Measurements from ENCODE around the gene ALAS1. TPM values are rescaled to one million over a fixed set of nuclear protein-coding genes. Genes with fewer than 3 reads are reported as not detected.

ALAS1 gene
- total and polyA plus RNA-seq, 9 donors = 16.1 to 70.1 (median 25.8) TPM

- no peak overlapping the region for H3K4me3 ChIP-seq
- no peak for TF ChIP-seq CTCF (IDR thresholded peaks at IDR 0.05)
- TF ChIP-seq POLR2A (IDR thresholded peaks at IDR 0.05) = no peak
- TF ChIP-seq EP300 (IDR thresholded peaks at IDR 0.05) = no peak
- DNase-seq = no peak
- H3K27ac ChIP-seq = no peak overlapping the region
- H3K4me1 ChIP-seq (ENCODE audit: insufficient read depth) = no peaks in the 10 kb centered on the region
- intact Hi-C loops (cut with DNase I) = no loop called here
- H3K27me3 ChIP-seq = no peaks in the 10 kb centered on the region
- no peaks in the 10 kb centered on the region for H3K9me3 ChIP-seq
- WGBS, 3 donors = 89 to 93% (median 91%) methylated on average over 3 of the region's 3 CpGs
- no peaks in the 10 kb centered on the region for H3K36me3 ChIP-seq
Measured at GRCh38 chr3:52171514-52172261, 26.3 kb upstream of the ALAS1 start.

DNA sequence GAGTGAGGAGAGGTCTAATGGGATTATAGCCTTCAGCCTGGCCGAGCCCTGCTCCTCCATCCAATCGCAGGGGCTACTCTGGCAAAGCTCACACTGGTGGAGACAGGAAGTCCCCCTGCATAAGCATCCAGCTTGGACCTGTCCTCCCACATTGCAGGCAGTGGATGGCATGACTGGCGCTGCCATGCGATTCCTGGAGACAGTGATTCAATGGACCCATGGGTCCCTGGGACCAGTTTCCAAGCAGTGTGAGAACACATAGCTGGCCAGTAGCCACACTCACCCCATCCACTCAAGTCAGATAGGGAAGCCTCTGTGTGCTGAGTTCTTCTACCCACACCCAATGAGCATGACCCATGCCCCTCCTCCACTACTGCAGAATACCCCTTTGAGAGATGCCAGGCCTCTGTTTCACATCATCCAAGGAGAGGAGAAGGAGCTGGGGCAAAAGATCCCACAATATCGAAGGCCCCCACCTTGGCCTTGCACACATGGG lies 25.6 kb upstream of the ALAS1 start:
- Histone ChIP-seq H3K9me3 (no peaks in the 10 kb centered on the region), H3K4me1 (ENCODE audit: insufficient read depth) (no peaks in the 10 kb centered on the region), H3K27ac (no peak overlapping the region), H3K36me3 (no peaks in the 10 kb centered on the region), H3K4me3 (no peak overlapping the region), H3K27me3 (no peaks in the 10 kb centered on the region)
- TF ChIP-seq POLR2A (IDR thresholded peaks at IDR 0.05) = no peak
- no peak for TF ChIP-seq CTCF (IDR thresholded peaks at IDR 0.05)
- TF ChIP-seq EP300 (IDR thresholded peaks at IDR 0.05) = no peak
- 93 to 94% (median 93%) methylated on average over 5 of the region's 5 CpGs for WGBS, 3 donors
- no peak for DNase-seq
- intact Hi-C loops (cut with DNase I) = no loop called here

DNA sequence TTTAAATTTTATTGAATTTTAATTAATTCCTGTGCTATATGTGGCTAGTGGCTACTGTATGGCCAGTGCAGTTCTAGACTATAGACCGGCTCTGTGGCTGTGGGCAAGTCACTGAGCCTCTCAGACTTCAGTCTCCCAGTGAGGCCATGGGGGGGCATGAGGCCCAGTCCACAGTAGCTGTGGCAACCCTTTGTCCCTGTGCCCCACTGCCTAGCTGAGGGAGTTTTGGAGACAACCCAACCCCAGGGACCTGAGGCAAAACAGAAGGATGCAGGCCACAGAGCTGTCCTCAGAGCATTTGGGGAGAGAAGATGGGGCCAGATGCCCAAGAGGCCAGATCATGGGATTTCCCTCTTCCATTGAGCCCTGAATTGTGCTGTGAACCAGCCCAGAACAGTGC lies 24.9 kb upstream of the ALAS1 start:
- no peaks in the 10 kb centered on the region for H3K36me3 ChIP-seq
- TF ChIP-seq CTCF (IDR thresholded peaks at IDR 0.05) = no peak
- TF ChIP-seq EP300 (IDR thresholded peaks at IDR 0.05) = no peak
- TF ChIP-seq POLR2A (IDR thresholded peaks at IDR 0.05) = no peak
- H3K4me1 ChIP-seq (ENCODE audit: insufficient read depth) = no peaks in the 10 kb centered on the region
- intact Hi-C loops (cut with DNase I) = no loop called here
- no peak overlapping the region for H3K27ac ChIP-seq
- DNase-seq = no peak
- no peaks in the 10 kb centered on the region for H3K27me3 ChIP-seq
- WGBS, 3 donors = 98 to 100% (median 100%) methylated on average over 1 of the region's 1 CpG
- no peak overlapping the region for H3K4me3 ChIP-seq
- no peaks in the 10 kb centered on the region for H3K9me3 ChIP-seq

GRCh38 chr3:52174896-52175295 lies 23.1 kb upstream of the ALAS1 start:
- 89 to 93% (median 89%) methylated on average over 9 of the region's 9 CpGs for WGBS, 3 donors
- no peak for TF ChIP-seq CTCF (IDR thresholded peaks at IDR 0.05)
- no peak for TF ChIP-seq POLR2A (IDR thresholded peaks at IDR 0.05)
- no peak for TF ChIP-seq EP300 (IDR thresholded peaks at IDR 0.05)
- Histone ChIP-seq H3K4me3 (no peak overlapping the region), H3K27ac (no peak overlapping the region), H3K9me3 (no peaks in the 10 kb centered on the region), H3K4me1 (ENCODE audit: insufficient read depth) (no peaks in the 10 kb centered on the region), H3K36me3 (no peaks in the 10 kb centered on the region), H3K27me3 (no peaks in the 10 kb centered on the region)
- intact Hi-C loops (cut with DNase I) = no loop called here
- DNase-seq = no peak

Measured in ovary (tissue), 9 donors.